ENCODE measurements around the gene TMEM184B. TPM values are rescaled to one million over a fixed set of nuclear protein-coding genes. Genes with fewer than 3 reads are reported as not detected.

Gene TMEM184B
- total RNA-seq, 1 experiment from 2014 or later: 54.2 TPM

GRCh38 chr22:38219632-38220031 is 53.2 kb downstream of the TMEM184B start:
- DNase-seq (ENCODE audit: low read depth, low spot score) (no peak), ATAC-seq (no peak)
- intact Hi-C loops (cut with micrococcal nuclease; ENCODE audit: unreplicated experiment): no loop called here
- in situ Hi-C loops (cut with HindIII; ENCODE audit: low pct_unique_long_range_greater_than_20kb, low sequenced_read_pairs): no loop called here
- Histone ChIP-seq H3K36me3 (ENCODE audit: control insufficient read depth, insufficient read depth, low read length) (no peaks in the 10 kb centered on the region), H3K27me3 (ENCODE audit: control insufficient read depth, insufficient read depth, low read length) (no peaks in the 10 kb centered on the region), H3K4me3 (ENCODE audit: low read depth in 2 of 2, low read length in 2 of 2) (no peak overlapping the region), H3K9me3 (ENCODE audit: control insufficient read depth, insufficient read depth, low read depth, low read length) (no peaks in the 10 kb centered on the region), H3K27ac (ENCODE audit: low read length) (peak overlapping the region; percentile 85), H3K4me1 (ENCODE audit: control insufficient read depth, insufficient read depth, low read length) (peaks cover 25% of the 10 kb centered on the region)
- BruUV-seq (replicated peaks): no TSS peak
- POLR2A ChIA-PET: no interaction called here
- CTCF ChIA-PET: no interaction called here
- TF ChIP-seq POLR2AphosphoS5 (IDR thresholded peaks at IDR 0.05; ENCODE audit: low read depth, low read length) (no peak), CTCF (IDR thresholded peaks at IDR 0.05) (no peak), SIN3A (IDR thresholded peaks at IDR 0.05; ENCODE audit: borderline replicate concordance, insufficient read depth, low read depth, low read length) (no peak), TCF7L2 (IDR thresholded peaks at IDR 0.05; ENCODE audit: low read depth, low read length) (no peak), REST (IDR thresholded peaks at IDR 0.05; ENCODE audit: insufficient read depth in 1 of 2, low read depth in 2 of 2, low read length in 1 of 2) (no peak)

- no peaks in the 10 kb centered on the region for H3K36me3 ChIP-seq (ENCODE audit: control insufficient read depth, insufficient read depth, low read length)
- intact Hi-C loops (cut with micrococcal nuclease; ENCODE audit: unreplicated experiment) (no loop called here), in situ Hi-C loops (cut with HindIII; ENCODE audit: low pct_unique_long_range_greater_than_20kb, low sequenced_read_pairs) (no loop called here)
- BruUV-seq (replicated peaks): no TSS peak
- H3K27me3 ChIP-seq (ENCODE audit: control insufficient read depth, insufficient read depth, low read length): no peaks in the 10 kb centered on the region
- no peak overlapping the region for H3K4me3 ChIP-seq (ENCODE audit: low read depth in 2 of 2, low read length in 2 of 2)
- peaks cover 25% of the 10 kb centered on the region for H3K4me1 ChIP-seq (ENCODE audit: control insufficient read depth, insufficient read depth, low read length)
- no peak for DNase-seq (ENCODE audit: low read depth, low spot score)
- peak; percentile 86 for ATAC-seq
- peak overlapping the region; percentile 85 for H3K27ac ChIP-seq (ENCODE audit: low read length)
- CTCF ChIA-PET: no interaction called here
- no peaks in the 10 kb centered on the region for H3K9me3 ChIP-seq (ENCODE audit: control insufficient read depth, insufficient read depth, low read depth, low read length)
- POLR2A ChIA-PET: interaction anchor here (0.7 kb wide), 1 partner anchor 10 kb away, joined by 3 read pairs; no protein-coding TSS in a partner anchor
- no peak for TF ChIP-seq REST (IDR thresholded peaks at IDR 0.05; ENCODE audit: insufficient read depth in 1 of 2, low read depth in 2 of 2, low read length in 1 of 2)
- TF ChIP-seq SIN3A (IDR thresholded peaks at IDR 0.05; ENCODE audit: borderline replicate concordance, insufficient read depth, low read depth, low read length): no peak
- peak; percentile 53 for TF ChIP-seq POLR2AphosphoS5 (IDR thresholded peaks at IDR 0.05; ENCODE audit: low read depth, low read length)
- TF ChIP-seq TCF7L2 (IDR thresholded peaks at IDR 0.05; ENCODE audit: low read depth, low read length): no peak
Measured at GRCh38 chr22:38218661-38219622, 53.9 kb downstream of the TMEM184B start.

Measured in Panc1 (cell line).